ENCODE results near the gene SLC22A23.

The SLC22A23 gene

DNA sequence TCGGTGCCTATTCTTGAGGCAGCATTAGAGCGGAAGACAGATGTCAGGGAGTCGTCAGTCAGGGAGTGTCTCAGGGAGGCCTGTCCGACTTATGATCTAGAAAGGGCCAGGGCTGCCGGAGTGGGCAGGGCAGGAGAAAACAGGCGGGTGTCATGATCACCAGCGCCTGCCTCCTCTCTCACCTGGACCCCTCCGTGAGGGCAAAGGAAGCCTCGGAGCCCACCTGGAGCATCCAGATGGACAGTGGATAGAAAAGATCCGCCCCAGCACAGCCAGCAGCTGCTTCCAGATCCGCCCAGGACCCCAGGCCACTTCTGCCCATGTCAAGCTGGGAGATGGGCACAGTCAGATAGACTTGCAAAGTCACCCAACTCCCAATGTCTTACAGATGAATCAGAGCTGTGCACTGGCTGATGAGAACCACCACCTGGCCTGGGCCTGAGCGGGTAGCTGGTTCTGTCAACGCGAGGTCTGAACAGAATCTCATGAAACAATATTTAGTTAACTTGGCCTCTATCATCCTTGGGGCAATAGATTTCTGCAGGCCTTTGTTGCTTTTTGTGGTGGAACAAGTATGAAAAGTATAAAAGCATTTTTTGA, 175.9 kb downstream of the SLC22A23 start:
- H4K5ac ChIP-seq (ENCODE audit: low read length) = no peak overlapping the region
- no peak overlapping the region for H3K4me2 ChIP-seq (ENCODE audit: low read length)
- no peak overlapping the region for H3K4ac ChIP-seq (ENCODE audit: low read depth, low read length)
- H3K27ac ChIP-seq (ENCODE audit: low read depth, low read length) = no peak overlapping the region
- no peak overlapping the region for H2BK120ac ChIP-seq (ENCODE audit: low read depth, low read length)
- H3K18ac ChIP-seq (ENCODE audit: low read length) = no peak overlapping the region
- no peak overlapping the region for H3K56ac ChIP-seq (ENCODE audit: low read length)
- H3K79me2 ChIP-seq (ENCODE audit: control insufficient read depth, insufficient read depth, low read length) = no peaks in the 10 kb centered on the region
- no peak for DNase-seq
- H3K36me3 ChIP-seq (ENCODE audit: control insufficient read depth, insufficient read depth, low read length) = no peaks in the 10 kb centered on the region
- no peaks in the 10 kb centered on the region for H3K79me1 ChIP-seq (ENCODE audit: low read length)
- WGBS (ENCODE audit: extremely low coverage, insufficient coverage, low lambda C conversion rate) = no CpG with 5 or more reads among the region's 14 CpGs
- H3K4me3 ChIP-seq (ENCODE audit: low read length) = no peak overlapping the region
- no peaks in the 10 kb centered on the region for H3K27me3 ChIP-seq (ENCODE audit: insufficient read depth, low read length, poor library complexity)
- H3K23ac ChIP-seq (ENCODE audit: low read length) = no peak overlapping the region
- no peak overlapping the region for H3K9ac ChIP-seq (ENCODE audit: low read length)
- no peak overlapping the region for H2BK5ac ChIP-seq (ENCODE audit: low read length)
- H2BK15ac ChIP-seq (replicated peaks; ENCODE audit: low read depth) = no peak overlapping the region
- H3K4me1 ChIP-seq (ENCODE audit: control insufficient read depth, low read depth, low read length) = peaks cover 9% of the 10 kb centered on the region
- H4K8ac ChIP-seq (ENCODE audit: low read depth, low read length) = no peak overlapping the region
- no peak overlapping the region for H2AK5ac ChIP-seq (ENCODE audit: low read length)

DNA sequence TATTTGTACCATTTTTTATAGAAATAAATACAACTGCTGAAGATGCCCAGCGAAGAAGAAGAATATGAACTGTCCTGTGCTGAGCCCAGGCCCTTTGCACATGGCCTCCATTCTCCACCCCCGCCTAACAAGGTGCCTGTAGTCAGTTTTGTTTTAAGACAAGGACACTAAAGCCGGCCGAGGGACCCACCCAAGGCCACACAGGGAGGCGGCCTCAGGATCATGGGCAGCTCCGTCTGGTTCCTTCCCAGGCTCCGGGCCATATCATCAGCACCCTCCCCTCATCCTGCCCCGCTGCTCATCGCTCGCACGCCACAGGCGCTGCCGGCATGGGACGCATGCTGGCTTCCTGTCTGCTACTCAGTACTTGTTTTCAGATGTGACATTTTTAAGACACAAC, 176.8 kb downstream of the SLC22A23 start:
- no peaks in the 10 kb centered on the region for H3K27me3 ChIP-seq (ENCODE audit: insufficient read depth, low read length, poor library complexity)
- H3K23ac ChIP-seq (ENCODE audit: low read length) = no peak overlapping the region
- H4K8ac ChIP-seq (ENCODE audit: low read depth, low read length) = no peak overlapping the region
- H3K9ac ChIP-seq (ENCODE audit: low read length) = no peak overlapping the region
- no CpG with 5 or more reads among the region's 14 CpGs for WGBS (ENCODE audit: extremely low coverage, insufficient coverage, low lambda C conversion rate)
- H2BK5ac ChIP-seq (ENCODE audit: low read length) = no peak overlapping the region
- H3K4ac ChIP-seq (ENCODE audit: low read depth, low read length) = no peak overlapping the region
- no peak overlapping the region for H3K4me3 ChIP-seq (ENCODE audit: low read length)
- no peak overlapping the region for H3K18ac ChIP-seq (ENCODE audit: low read length)
- no peak overlapping the region for H3K56ac ChIP-seq (ENCODE audit: low read length)
- no peaks in the 10 kb centered on the region for H3K36me3 ChIP-seq (ENCODE audit: control insufficient read depth, insufficient read depth, low read length)
- DNase-seq = no peak
- no peak overlapping the region for H2BK120ac ChIP-seq (ENCODE audit: low read depth, low read length)
- H3K79me1 ChIP-seq (ENCODE audit: low read length) = no peaks in the 10 kb centered on the region
- no peak overlapping the region for H2BK15ac ChIP-seq (replicated peaks; ENCODE audit: low read depth)
- no peak overlapping the region for H3K27ac ChIP-seq (ENCODE audit: low read depth, low read length)
- H3K79me2 ChIP-seq (ENCODE audit: control insufficient read depth, insufficient read depth, low read length) = no peaks in the 10 kb centered on the region
- no peak overlapping the region for H3K4me2 ChIP-seq (ENCODE audit: low read length)
- H3K4me1 ChIP-seq (ENCODE audit: control insufficient read depth, low read depth, low read length) = peaks cover 9% of the 10 kb centered on the region
- no peak overlapping the region for H2AK5ac ChIP-seq (ENCODE audit: low read length)
- no peak overlapping the region for H4K5ac ChIP-seq (ENCODE audit: low read length)

DNA sequence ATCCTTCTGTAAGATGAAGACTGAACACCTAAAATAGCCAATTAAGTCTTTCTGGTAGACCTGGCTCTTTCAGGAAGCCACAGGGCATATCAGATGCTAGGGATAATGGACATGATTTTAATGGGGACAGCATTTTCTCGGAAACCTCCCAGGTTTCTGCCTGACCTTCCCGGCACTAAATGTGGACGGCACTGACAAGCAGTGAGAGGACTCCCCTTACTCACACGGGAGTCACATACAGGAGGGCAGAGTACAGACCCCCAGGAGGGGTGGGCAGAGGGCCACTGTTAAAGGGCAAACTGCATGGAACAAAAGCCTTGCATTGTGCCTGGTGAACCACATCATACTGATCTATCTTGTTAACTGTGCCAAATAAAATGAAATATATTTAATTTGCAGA, 178.2 kb downstream of the SLC22A23 start:
- Histone ChIP-seq H3K4me2 (ENCODE audit: low read length) (no peak overlapping the region), H2BK5ac (ENCODE audit: low read length) (no peak overlapping the region), H3K4me3 (ENCODE audit: low read length) (no peak overlapping the region), H3K27ac (ENCODE audit: low read depth, low read length) (no peak overlapping the region), H3K23ac (ENCODE audit: low read length) (no peak overlapping the region), H3K36me3 (ENCODE audit: control insufficient read depth, insufficient read depth, low read length) (no peaks in the 10 kb centered on the region), H3K27me3 (ENCODE audit: insufficient read depth, low read length, poor library complexity) (no peaks in the 10 kb centered on the region), H3K18ac (ENCODE audit: low read length) (no peak overlapping the region), H2AK5ac (ENCODE audit: low read length) (no peak overlapping the region), H3K4me1 (ENCODE audit: control insufficient read depth, low read depth, low read length) (peaks cover 9% of the 10 kb centered on the region), H4K8ac (ENCODE audit: low read depth, low read length) (no peak overlapping the region), H2BK120ac (ENCODE audit: low read depth, low read length) (no peak overlapping the region), H3K79me1 (ENCODE audit: low read length) (no peaks in the 10 kb centered on the region), H3K79me2 (ENCODE audit: control insufficient read depth, insufficient read depth, low read length) (no peaks in the 10 kb centered on the region), H3K4ac (ENCODE audit: low read depth, low read length) (no peak overlapping the region), H3K56ac (ENCODE audit: low read length) (no peak overlapping the region), H4K5ac (ENCODE audit: low read length) (no peak overlapping the region), H3K9ac (ENCODE audit: low read length) (no peak overlapping the region), H2BK15ac (replicated peaks; ENCODE audit: low read depth) (no peak overlapping the region)
- no CpG with 5 or more reads among the region's 4 CpGs for WGBS (ENCODE audit: extremely low coverage, insufficient coverage, low lambda C conversion rate)
- DNase-seq = no peak

DNA sequence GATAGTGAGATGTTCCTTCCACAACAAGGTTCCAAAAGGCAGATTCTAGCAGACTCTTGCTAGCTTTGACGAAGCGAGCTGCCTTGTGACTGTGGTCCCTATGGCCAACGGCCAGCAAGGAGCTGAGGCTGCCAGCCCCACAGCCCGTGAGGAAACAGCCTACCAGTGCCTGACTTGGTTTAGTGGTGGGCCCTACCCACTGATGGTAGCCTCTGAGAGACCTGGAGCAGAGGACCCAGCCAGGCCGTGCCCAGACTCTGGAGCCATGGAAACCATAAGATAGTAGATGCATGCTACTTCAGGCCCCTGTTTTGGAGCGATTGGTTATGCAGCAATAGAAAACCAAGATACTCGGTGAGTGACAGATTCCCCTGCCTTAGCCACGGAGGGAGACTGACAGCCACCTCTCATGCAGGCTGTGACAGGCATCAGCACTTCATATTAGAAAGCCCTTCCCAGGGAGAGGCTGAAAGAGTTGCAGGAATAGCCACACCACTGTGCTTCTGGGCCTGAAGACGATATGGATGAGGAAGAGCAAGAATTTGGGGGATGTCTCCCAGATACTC, 178.9 kb downstream of the SLC22A23 start:
- no CpG with 5 or more reads among the region's 9 CpGs for WGBS (ENCODE audit: extremely low coverage, insufficient coverage, low lambda C conversion rate)
- Histone ChIP-seq H3K9ac (ENCODE audit: low read length) (no peak overlapping the region), H2BK120ac (ENCODE audit: low read depth, low read length) (no peak overlapping the region), H3K4me2 (ENCODE audit: low read length) (no peak overlapping the region), H3K18ac (ENCODE audit: low read length) (no peak overlapping the region), H2BK5ac (ENCODE audit: low read length) (no peak overlapping the region), H2AK5ac (ENCODE audit: low read length) (no peak overlapping the region), H3K27me3 (ENCODE audit: insufficient read depth, low read length, poor library complexity) (no peaks in the 10 kb centered on the region), H4K8ac (ENCODE audit: low read depth, low read length) (no peak overlapping the region), H3K79me1 (ENCODE audit: low read length) (no peaks in the 10 kb centered on the region), H3K4me1 (ENCODE audit: control insufficient read depth, low read depth, low read length) (peaks cover 9% of the 10 kb centered on the region), H3K56ac (ENCODE audit: low read length) (no peak overlapping the region), H4K5ac (ENCODE audit: low read length) (no peak overlapping the region), H3K27ac (ENCODE audit: low read depth, low read length) (no peak overlapping the region), H3K79me2 (ENCODE audit: control insufficient read depth, insufficient read depth, low read length) (no peaks in the 10 kb centered on the region), H3K4ac (ENCODE audit: low read depth, low read length) (no peak overlapping the region), H3K36me3 (ENCODE audit: control insufficient read depth, insufficient read depth, low read length) (no peaks in the 10 kb centered on the region), H3K23ac (ENCODE audit: low read length) (no peak overlapping the region), H2BK15ac (replicated peaks; ENCODE audit: low read depth) (no peak overlapping the region), H3K4me3 (ENCODE audit: low read length) (no peak overlapping the region)
- no peak for DNase-seq

DNA sequence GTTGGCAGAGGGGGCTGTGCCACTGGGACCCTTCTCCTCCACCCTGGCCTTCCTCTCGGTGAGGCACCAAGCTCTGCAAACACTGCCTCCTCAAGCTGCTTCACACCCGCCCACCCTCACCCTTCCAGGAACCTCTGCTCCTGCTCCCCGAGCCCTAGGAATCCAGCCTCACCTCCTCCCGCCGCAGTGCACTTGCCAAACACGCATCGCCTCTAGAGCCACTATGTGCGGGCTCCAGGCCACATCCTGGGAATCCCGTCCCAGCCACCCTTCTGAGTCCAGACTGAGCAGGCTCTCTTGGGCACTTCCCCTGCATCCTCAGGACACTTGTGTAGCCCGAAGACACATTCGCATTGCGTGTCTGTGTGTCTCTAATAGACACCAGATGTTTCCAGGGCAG, 179.6 kb downstream of the SLC22A23 start:
- Histone ChIP-seq H3K4me3 (ENCODE audit: low read length) (no peak overlapping the region), H3K9ac (ENCODE audit: low read length) (no peak overlapping the region), H3K4me2 (ENCODE audit: low read length) (no peak overlapping the region), H4K8ac (ENCODE audit: low read depth, low read length) (no peak overlapping the region), H2BK15ac (replicated peaks; ENCODE audit: low read depth) (no peak overlapping the region), H3K79me1 (ENCODE audit: low read length) (no peaks in the 10 kb centered on the region), H3K4ac (ENCODE audit: low read depth, low read length) (no peak overlapping the region), H3K27ac (ENCODE audit: low read depth, low read length) (no peak overlapping the region), H3K27me3 (ENCODE audit: insufficient read depth, low read length, poor library complexity) (no peaks in the 10 kb centered on the region), H3K4me1 (ENCODE audit: control insufficient read depth, low read depth, low read length) (peaks cover 8% of the 10 kb centered on the region), H2AK5ac (ENCODE audit: low read length) (no peak overlapping the region), H2BK120ac (ENCODE audit: low read depth, low read length) (no peak overlapping the region), H2BK5ac (ENCODE audit: low read length) (no peak overlapping the region), H4K5ac (ENCODE audit: low read length) (no peak overlapping the region), H3K56ac (ENCODE audit: low read length) (no peak overlapping the region), H3K23ac (ENCODE audit: low read length) (no peak overlapping the region), H3K79me2 (ENCODE audit: control insufficient read depth, insufficient read depth, low read length) (no peaks in the 10 kb centered on the region), H3K18ac (ENCODE audit: low read length) (no peak overlapping the region), H3K36me3 (ENCODE audit: control insufficient read depth, insufficient read depth, low read length) (no peaks in the 10 kb centered on the region)
- no CpG with 5 or more reads among the region's 12 CpGs for WGBS (ENCODE audit: extremely low coverage, insufficient coverage, low lambda C conversion rate)
- no peak for DNase-seq
